ENCODE data around the gene C2orf74.
"Not testable (repeated sequence)": the region's sequence is repeated elsewhere in the genome, so short reads cannot be mapped to it uniquely, and the experiment has no call there.

Gene C2orf74

GRCh38 chr2:61161888-61162287 is at the start of gene C2orf74:
TSS of gene C2orf74 (plus strand) at chr2:61162188. CDS start at chr2:61162515, 327 bp downstream.
- DNase-seq (ENCODE audit: extremely low read depth, low read depth), result no peak
- H3K4me3 ChIP-seq (replicated peaks; ENCODE audit: low read depth, low read length), result no peak within 1 kb of the TSS
- no peak for TF ChIP-seq CTCF (IDR thresholded peaks at IDR 0.05; ENCODE audit: low read depth, low read length, missing control alignments)

- TF ChIP-seq CTCF (IDR thresholded peaks at IDR 0.05; ENCODE audit: low read depth, low read length, missing control alignments), result no peak
- H3K4me3 ChIP-seq (replicated peaks; ENCODE audit: low read depth, low read length), result no peak overlapping the region
- no peak for DNase-seq (ENCODE audit: extremely low read depth, low read depth)
These were observed 47.8 kb upstream of the C2orf74 start for GRCh38 chr2:61114147-61114546.

GRCh38 chr2:61116302-61116701 is 45.7 kb upstream of the C2orf74 start:
- no peak overlapping the region for H3K4me3 ChIP-seq (replicated peaks; ENCODE audit: low read depth, low read length)
- DNase-seq (ENCODE audit: extremely low read depth, low read depth), result no peak
- no peak for TF ChIP-seq CTCF (IDR thresholded peaks at IDR 0.05; ENCODE audit: low read depth, low read length, missing control alignments)

- no peak overlapping the region for H3K4me3 ChIP-seq (replicated peaks; ENCODE audit: low read depth, low read length)
- peak; percentile 12 for DNase-seq (ENCODE audit: extremely low read depth, low read depth)
- no peak for TF ChIP-seq CTCF (IDR thresholded peaks at IDR 0.05; ENCODE audit: low read depth, low read length, missing control alignments)
These were observed 44.5 kb upstream of the C2orf74 start for GRCh38 chr2:61117534-61117933.

- no peak for TF ChIP-seq CTCF (IDR thresholded peaks at IDR 0.05; ENCODE audit: low read depth, low read length, missing control alignments)
- no peak for DNase-seq (ENCODE audit: extremely low read depth, low read depth)
- H3K4me3 ChIP-seq (replicated peaks; ENCODE audit: low read depth, low read length), result no peak overlapping the region
These were observed 36.8 kb upstream of the C2orf74 start for GRCh38 chr2:61125123-61125710.

- no peak for TF ChIP-seq CTCF (IDR thresholded peaks at IDR 0.05; ENCODE audit: low read depth, low read length, missing control alignments)
- H3K4me3 ChIP-seq (replicated peaks; ENCODE audit: low read depth, low read length), result no peak overlapping the region
- DNase-seq (ENCODE audit: extremely low read depth, low read depth), result no peak
These were observed 36.2 kb upstream of the C2orf74 start for GRCh38 chr2:61125798-61126197.

- not testable (repeated sequence) for H3K4me3 ChIP-seq (replicated peaks; ENCODE audit: low read depth, low read length); DNase-seq (ENCODE audit: extremely low read depth, low read depth)
These were observed 33.9 kb upstream of the C2orf74 start for GRCh38 chr2:61128122-61128521.
